ENCODE results near the gene PDE6H.

The PDE6H gene

DNA sequence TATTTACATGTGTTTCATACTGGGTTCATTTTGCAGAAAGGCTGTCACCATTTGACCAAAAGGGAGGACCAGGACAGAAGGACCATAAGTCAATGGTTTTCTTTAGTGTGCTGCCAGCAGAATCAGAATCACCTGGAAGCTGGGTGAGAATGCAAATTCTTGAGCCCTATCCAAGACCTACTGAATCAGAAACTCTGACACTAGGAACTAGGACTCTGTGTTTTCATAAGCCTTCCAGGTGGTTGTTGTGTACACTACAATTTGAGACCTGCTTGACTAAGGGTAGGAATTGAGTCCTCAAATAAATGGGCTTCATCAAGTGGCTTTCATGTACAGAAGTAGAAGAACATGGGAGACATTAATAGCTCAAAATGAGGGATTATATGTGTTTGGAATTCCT lies 32.2 kb downstream of the PDE6H start:
- DNase-seq = no peak

GRCh38 chr12:15007551-15007950 lies 34.7 kb downstream of the PDE6H start:
- DNase-seq = no peak

- DNase-seq = no peak
Measured at GRCh38 chr12:15011162-15011561, 38.3 kb downstream of the PDE6H start.

- DNase-seq = no peak
Measured at GRCh38 chr12:15013634-15014179, 40.9 kb downstream of the PDE6H start.

DNA sequence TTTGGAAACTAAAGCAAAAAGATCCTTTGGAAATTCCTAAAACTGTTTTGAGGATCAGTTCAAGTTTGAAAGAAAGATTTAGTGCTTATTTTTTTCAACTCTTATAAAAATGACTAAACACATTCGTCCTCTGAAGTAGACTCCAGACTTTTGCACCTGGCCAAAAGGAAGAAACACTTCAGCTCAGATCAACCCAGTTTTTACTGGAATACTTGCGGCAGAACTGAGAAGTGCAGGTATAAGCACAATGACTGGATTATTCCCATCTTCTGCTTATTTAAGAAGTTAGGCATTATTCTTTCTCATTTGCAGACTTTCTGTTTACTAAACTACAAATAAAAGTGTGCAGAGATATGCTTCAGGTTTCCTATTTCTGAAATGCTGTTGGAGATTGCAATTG lies 41.9 kb downstream of the PDE6H start:
- DNase-seq = no peak

GRCh38 chr12:15015121-15015520 lies 42.3 kb downstream of the PDE6H start:
- DNase-seq = no peak

DNA sequence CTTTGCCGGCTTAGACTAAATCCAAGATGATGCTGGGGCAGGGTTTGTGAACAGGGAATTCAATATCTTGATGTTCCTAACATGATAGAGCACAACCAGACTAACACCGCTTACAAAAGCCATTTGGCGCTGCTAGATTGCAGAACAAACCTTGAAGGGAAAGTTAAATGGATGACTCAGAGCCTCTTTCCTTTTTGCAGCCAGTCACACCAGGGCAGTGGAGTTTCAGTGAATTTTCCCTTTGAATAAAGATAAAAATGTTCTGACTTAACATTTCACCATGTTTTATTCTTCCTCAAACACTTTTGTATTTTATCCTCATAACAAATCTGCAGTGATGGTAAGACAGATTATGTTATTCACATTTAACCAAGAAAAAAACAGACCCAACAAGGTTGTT lies 47.3 kb downstream of the PDE6H start:
- no peak for DNase-seq

All from stimulated activated CD4-positive, alpha-beta T cell treated with anti-CD3 and anti-CD28 coated beads, Interleukin-1b, Interleukin-23, amount 100 ng/mL, for 48 hours (primary cell).